Epithelial cell of prostate (primary cell): Measurements from ENCODE around the gene SUGP2.
"Not testable (repeated sequence)": the region's sequence is repeated elsewhere in the genome, so short reads cannot be mapped to it uniquely, and the experiment has no call there.

ENCODE experiments used
- DNase-seq: peaks from one replicate; pipeline ENCODE4 v3.0.0-alpha.2; 2011; ENCODE audit warnings: low read depth, low spot score
- H3K27ac ChIP-seq: fragments of 450-650 bp; 2 replicates; pipeline ENCODE4 v1.5.1; 2017; ENCODE audit warnings: mild to moderate bottlenecking

SUGP2 gene

GRCh38 chr19:19034204-19034624 lies 897 bp upstream of the SUGP2 start:
- H3K27ac ChIP-seq: peak overlapping the region; percentile 86
- DNase-seq: no peak

- no peak for DNase-seq
- H3K27ac ChIP-seq: peak overlapping the region; percentile 86
Measured at GRCh38 chr19:19033176-19033425, 216 bp downstream of the SUGP2 start.

GRCh38 chr19:19032420-19033175 lies 719 bp downstream of the SUGP2 start:
- peak overlapping the region; percentile 86 for H3K27ac ChIP-seq
- DNase-seq: peak; percentile 46

GRCh38 chr19:19031891-19032290 lies 1.4 kb downstream of the SUGP2 start:
- H3K27ac ChIP-seq: no peak overlapping the region
- DNase-seq: no peak

GRCh38 chr19:19028526-19028925 lies 4.8 kb downstream of the SUGP2 start:
- DNase-seq: no peak
- no peak overlapping the region for H3K27ac ChIP-seq

GRCh38 chr19:19027228-19027627 lies 6.1 kb downstream of the SUGP2 start:
- DNase-seq: no peak

GRCh38 chr19:19026299-19026971 lies 6.9 kb downstream of the SUGP2 start:
- DNase-seq: no peak
- peak overlapping the region; percentile 44 for H3K27ac ChIP-seq

More at GRCh38 chr19:19027228-19027627, 6.1 kb downstream of the SUGP2 start:
- peak overlapping the region; percentile 44 for H3K27ac ChIP-seq

GRCh38 chr19:19025861-19026260 lies 7.5 kb downstream of the SUGP2 start:
- DNase-seq: no peak
- H3K27ac ChIP-seq: peak overlapping the region; percentile 44

- peak overlapping the region; percentile 18 for H3K27ac ChIP-seq
- not testable (repeated sequence) for DNase-seq
Measured at GRCh38 chr19:19023376-19023775, 9.9 kb downstream of the SUGP2 start.

- DNase-seq: no peak
- H3K27ac ChIP-seq: no peak overlapping the region
Measured at GRCh38 chr19:19022380-19022961, 10.8 kb downstream of the SUGP2 start.

GRCh38 chr19:19021115-19021514 lies 12.2 kb downstream of the SUGP2 start:
- no peak for DNase-seq
- H3K27ac ChIP-seq: no peak overlapping the region

GRCh38 chr19:19010551-19010950 lies 22.8 kb downstream of the SUGP2 start:
- DNase-seq: no peak
- no peak overlapping the region for H3K27ac ChIP-seq

- no peak overlapping the region for H3K27ac ChIP-seq
- no peak for DNase-seq
Measured at GRCh38 chr19:19009951-19010350, 23.4 kb downstream of the SUGP2 start.

- DNase-seq: no peak
- H3K27ac ChIP-seq: no peak overlapping the region
Measured at GRCh38 chr19:19006213-19006612, 27.1 kb downstream of the SUGP2 start.

GRCh38 chr19:19004144-19004543 lies 29.2 kb downstream of the SUGP2 start:
- DNase-seq: no peak
- H3K27ac ChIP-seq: no peak overlapping the region

- no peak for DNase-seq
- H3K27ac ChIP-seq: no peak overlapping the region
Measured at GRCh38 chr19:18999896-19000620, 33.3 kb downstream of the SUGP2 start.

GRCh38 chr19:18999016-18999758 lies 34.1 kb downstream of the SUGP2 start:
- DNase-seq: no peak
- H3K27ac ChIP-seq: no peak overlapping the region

GRCh38 chr19:18998276-18998675 lies 35.0 kb downstream of the SUGP2 start:
- no peak for DNase-seq
- no peak overlapping the region for H3K27ac ChIP-seq

GRCh38 chr19:18996796-18997394 lies 36.4 kb downstream of the SUGP2 start:
- no peak for DNase-seq
- H3K27ac ChIP-seq: no peak overlapping the region

GRCh38 chr19:18996351-18996750 lies 37.0 kb downstream of the SUGP2 start:
- no peak overlapping the region for H3K27ac ChIP-seq
- no peak for DNase-seq
